Progenitor cell of endocrine pancreas (in vitro differentiated cells): ENCODE data around the gene PCCA. TPM values are rescaled to one million over a fixed set of nuclear protein-coding genes. Genes with fewer than 3 reads are reported as not detected.

Source experiments
- DNase-seq: peaks from one replicate; pipeline ENCODE4 v3.0.0; 2021; ENCODE audit warnings: low spot score; ENCODE audit not compliant: unreplicated experiment
- H3K27ac Mint-ChIP-seq: 2 replicates; pipeline ENCODE4 v1.8.0; 2021; ENCODE audit warnings: mild to moderate bottlenecking, moderate library complexity, mixed read lengths
- H3K27me3 Mint-ChIP-seq: 2 replicates; pipeline ENCODE4 v1.8.0; 2021; ENCODE audit warnings: mixed read lengths
- H3K36me3 Mint-ChIP-seq: 2 replicates; pipeline ENCODE4 v1.8.0; 2022; ENCODE audit warnings: mixed read lengths; ENCODE audit not compliant: insufficient read depth
- H3K4me1 Mint-ChIP-seq: 2 replicates; pipeline ENCODE4 v1.8.0; 2021; ENCODE audit warnings: low read depth, mixed read lengths
- H3K4me3 Mint-ChIP-seq: 2 replicates; pipeline ENCODE4 v1.8.0; 2021; ENCODE audit warnings: low read depth, mild to moderate bottlenecking, moderate library complexity, mixed read lengths
- H3K9me3 Mint-ChIP-seq: 2 replicates; pipeline ENCODE4 v1.8.0; 2021; ENCODE audit warnings: low read depth, mixed read lengths
- total RNA-seq: library from RNA; stranded (reverse); gene quantifications from 2 replicates; pipeline ENCODE4 v1.2.1, GENCODE V29; 2021
- TF ChIP-seq, protein P1 (sequence below): fragments of 200-600 bp; sonication (generic); IDR thresholded peaks from one replicate; pipeline ENCODE4 v1.5.0; 2021; ENCODE audit warnings: antibody characterized with exemption, mild to moderate bottlenecking; ENCODE audit not compliant: unreplicated experiment

PCCA gene
- total RNA-seq, 1 donor from 2014 or later, result 48.1 TPM

DNA sequence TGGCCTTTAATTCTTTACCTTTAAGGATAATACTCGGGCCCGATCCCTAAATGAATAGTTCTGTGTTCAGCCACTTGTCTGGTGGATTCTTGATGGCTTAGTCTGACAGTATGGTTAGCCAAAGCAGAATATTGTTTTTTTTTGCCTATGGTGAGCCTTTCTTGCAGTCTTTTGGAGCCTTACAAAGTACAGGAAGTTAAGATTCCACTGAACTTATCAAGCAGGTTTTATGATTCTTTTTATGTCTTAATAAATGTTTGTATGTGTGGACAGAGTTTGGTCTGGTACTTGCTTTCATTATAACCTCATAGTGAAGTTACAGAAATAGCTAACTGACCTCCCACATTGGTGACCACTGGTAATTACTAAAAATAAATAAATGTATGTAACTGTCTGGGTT, 17.1 kb downstream of the PCCA start:
- TF ChIP-seq, protein P1, sequence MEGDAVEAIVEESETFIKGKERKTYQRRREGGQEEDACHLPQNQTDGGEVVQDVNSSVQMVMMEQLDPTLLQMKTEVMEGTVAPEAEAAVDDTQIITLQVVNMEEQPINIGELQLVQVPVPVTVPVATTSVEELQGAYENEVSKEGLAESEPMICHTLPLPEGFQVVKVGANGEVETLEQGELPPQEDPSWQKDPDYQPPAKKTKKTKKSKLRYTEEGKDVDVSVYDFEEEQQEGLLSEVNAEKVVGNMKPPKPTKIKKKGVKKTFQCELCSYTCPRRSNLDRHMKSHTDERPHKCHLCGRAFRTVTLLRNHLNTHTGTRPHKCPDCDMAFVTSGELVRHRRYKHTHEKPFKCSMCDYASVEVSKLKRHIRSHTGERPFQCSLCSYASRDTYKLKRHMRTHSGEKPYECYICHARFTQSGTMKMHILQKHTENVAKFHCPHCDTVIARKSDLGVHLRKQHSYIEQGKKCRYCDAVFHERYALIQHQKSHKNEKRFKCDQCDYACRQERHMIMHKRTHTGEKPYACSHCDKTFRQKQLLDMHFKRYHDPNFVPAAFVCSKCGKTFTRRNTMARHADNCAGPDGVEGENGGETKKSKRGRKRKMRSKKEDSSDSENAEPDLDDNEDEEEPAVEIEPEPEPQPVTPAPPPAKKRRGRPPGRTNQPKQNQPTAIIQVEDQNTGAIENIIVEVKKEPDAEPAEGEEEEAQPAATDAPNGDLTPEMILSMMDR, result no peak
- Mint-ChIP-seq H3K4me3 (no peak overlapping the region), H3K9me3 (peaks cover 3% of the 10 kb centered on the region), H3K4me1 (peaks cover 15% of the 10 kb centered on the region), H3K36me3 (peaks cover 15% of the 10 kb centered on the region), H3K27me3 (no peaks in the 10 kb centered on the region), H3K27ac (no peak overlapping the region)
- no peak for DNase-seq

DNA sequence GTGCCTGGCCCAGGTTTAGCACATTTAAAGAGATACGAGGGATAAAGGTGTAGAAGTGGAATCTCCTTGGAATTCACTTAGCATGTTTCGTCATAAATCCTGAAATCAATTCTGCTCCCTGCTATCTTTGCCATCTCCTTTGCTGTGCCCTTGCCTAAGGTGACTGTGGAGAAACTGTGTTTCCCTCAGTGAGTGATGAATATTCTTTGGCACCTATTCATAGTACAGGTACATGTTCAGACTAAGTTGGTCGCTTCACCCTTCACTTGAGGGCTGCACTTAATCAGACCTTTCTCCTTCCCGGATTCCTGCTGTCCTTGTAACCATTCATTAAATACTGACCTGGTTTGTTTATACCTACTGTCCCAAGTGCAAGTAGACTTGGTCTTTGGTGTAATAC, 17.8 kb downstream of the PCCA start:
- H3K27me3 Mint-ChIP-seq, result no peaks in the 10 kb centered on the region
- peaks cover 16% of the 10 kb centered on the region for H3K4me1 Mint-ChIP-seq
- H3K27ac Mint-ChIP-seq, result no peak overlapping the region
- TF ChIP-seq, protein P1, result no peak
- peaks cover 15% of the 10 kb centered on the region for H3K36me3 Mint-ChIP-seq
- no peak overlapping the region for H3K4me3 Mint-ChIP-seq
- H3K9me3 Mint-ChIP-seq, result peaks cover 3% of the 10 kb centered on the region
- DNase-seq, result no peak

DNA sequence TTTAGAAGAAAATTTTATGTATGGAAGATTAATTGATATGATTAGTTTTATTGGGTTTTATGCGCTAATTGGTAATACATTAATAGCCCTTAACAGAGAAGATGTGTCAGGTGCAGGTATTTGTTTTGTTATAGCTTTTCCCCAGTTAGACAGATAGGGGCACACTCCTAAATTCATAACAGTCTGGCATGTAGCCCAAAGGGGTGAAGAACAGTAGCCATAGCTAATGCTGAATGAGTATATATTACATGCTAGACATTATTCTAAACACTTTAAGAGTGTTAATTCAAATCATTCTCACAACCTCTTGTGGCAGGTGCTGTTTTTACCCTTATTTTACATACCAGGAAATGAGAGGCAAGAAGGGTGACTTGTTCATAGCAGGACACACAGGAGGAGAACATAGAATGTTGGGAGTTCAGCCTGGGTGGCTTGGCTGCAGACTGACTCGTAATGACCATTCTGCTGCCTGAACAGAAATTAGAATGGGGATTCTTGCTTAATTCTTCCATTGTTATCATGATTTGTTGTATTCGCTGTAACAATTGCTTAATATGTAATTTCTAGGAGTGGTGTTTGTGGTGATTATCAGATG, 20.1 kb downstream of the PCCA start:
- Mint-ChIP-seq H3K27ac (no peak overlapping the region), H3K9me3 (no peaks in the 10 kb centered on the region), H3K4me3 (no peak overlapping the region), H3K27me3 (no peaks in the 10 kb centered on the region), H3K4me1 (peaks cover 16% of the 10 kb centered on the region), H3K36me3 (peaks cover 10% of the 10 kb centered on the region)
- TF ChIP-seq, protein P1, result no peak
- no peak for DNase-seq

DNA sequence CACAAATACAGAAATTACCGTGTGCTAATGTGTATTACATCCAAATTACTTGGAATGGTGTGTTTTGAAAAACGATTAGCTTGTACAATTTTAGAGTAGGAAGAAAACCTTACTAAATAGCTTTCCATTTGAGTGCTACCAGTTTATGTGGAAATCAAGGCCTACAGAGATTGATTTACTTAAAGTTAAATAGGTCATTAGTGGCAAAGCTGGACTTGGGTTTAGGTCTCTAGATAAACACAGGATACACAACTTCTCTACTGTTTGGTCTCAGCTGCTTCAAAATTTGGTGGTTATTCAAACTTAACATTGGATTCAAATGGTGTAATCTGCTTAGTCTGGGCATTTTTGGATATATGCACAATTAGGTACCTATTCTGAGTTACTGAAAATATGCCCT, 21.4 kb downstream of the PCCA start:
- Mint-ChIP-seq H3K27me3 (no peaks in the 10 kb centered on the region), H3K27ac (no peak overlapping the region), H3K36me3 (peaks cover 16% of the 10 kb centered on the region), H3K9me3 (no peaks in the 10 kb centered on the region), H3K4me1 (peaks cover 16% of the 10 kb centered on the region), H3K4me3 (no peak overlapping the region)
- TF ChIP-seq, protein P1, result no peak
- no peak for DNase-seq

DNA sequence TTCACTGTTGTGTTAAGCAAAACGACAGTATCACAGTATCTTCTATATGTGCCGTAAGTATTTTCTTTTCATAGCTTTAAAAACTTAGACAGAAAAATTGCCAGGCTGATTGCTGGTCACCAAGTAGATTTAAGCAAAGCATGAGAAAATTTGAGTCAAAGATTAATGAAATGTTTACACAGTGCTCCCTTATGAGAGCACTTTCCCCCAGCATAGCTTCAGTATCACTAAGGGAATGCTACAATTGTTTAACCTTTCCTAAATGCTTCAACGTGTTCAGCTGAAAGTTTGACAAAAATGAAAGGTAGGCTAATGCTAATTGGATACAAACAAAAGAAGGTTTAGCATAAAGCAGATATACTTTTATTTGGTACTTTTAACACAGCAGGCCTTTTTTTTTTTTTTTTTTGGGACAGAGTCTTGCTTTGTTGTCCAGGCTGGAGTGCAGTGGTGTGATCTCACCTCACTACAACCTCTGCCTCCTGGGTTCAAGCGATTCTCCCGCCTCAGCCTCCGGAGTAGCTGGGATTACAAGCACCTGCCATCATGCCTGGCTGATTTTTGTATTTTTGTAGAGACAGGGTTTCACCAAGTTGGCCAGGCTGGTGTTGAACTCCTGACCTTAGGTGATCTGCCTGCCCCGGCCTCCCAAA, 23.4 kb downstream of the PCCA start:
- no peak overlapping the region for H3K4me3 Mint-ChIP-seq
- H3K27ac Mint-ChIP-seq, result peak overlapping the region; percentile 88
- no peaks in the 10 kb centered on the region for H3K27me3 Mint-ChIP-seq
- H3K9me3 Mint-ChIP-seq, result no peaks in the 10 kb centered on the region
- TF ChIP-seq, protein P1, result no peak
- H3K36me3 Mint-ChIP-seq, result peaks cover 12% of the 10 kb centered on the region
- no peak for DNase-seq
- peaks cover 16% of the 10 kb centered on the region for H3K4me1 Mint-ChIP-seq
